SU-DHL-6 (cell line): ENCODE results near the gene MASP1.

Source experiments
- EZH2phosphoT487 ChIP-seq: fragments of 200-600 bp; sonication (generic), shearing (Covaris generic); conservative IDR thresholded peaks from 2 replicates; pipeline ENCODE4 v1.6.1; 2018; ENCODE audit warnings: mild to moderate bottlenecking, antibody characterized with exemption, low read length, moderate library complexity, mixed read lengths
- TF ChIP-seq, protein P1 (sequence below): fragments of 200-600 bp; sonication (generic); IDR thresholded peaks from one replicate; pipeline ENCODE4 v1.5.1; 2017; ENCODE audit warnings: antibody characterized with exemption, mild to moderate bottlenecking, low read length, moderate library complexity; ENCODE audit not compliant: insufficient read depth, poor library complexity, severe bottlenecking

GRCh38 chr3:187247398-187247797 is 44.1 kb downstream of the MASP1 start:
- TF ChIP-seq, protein P1, sequence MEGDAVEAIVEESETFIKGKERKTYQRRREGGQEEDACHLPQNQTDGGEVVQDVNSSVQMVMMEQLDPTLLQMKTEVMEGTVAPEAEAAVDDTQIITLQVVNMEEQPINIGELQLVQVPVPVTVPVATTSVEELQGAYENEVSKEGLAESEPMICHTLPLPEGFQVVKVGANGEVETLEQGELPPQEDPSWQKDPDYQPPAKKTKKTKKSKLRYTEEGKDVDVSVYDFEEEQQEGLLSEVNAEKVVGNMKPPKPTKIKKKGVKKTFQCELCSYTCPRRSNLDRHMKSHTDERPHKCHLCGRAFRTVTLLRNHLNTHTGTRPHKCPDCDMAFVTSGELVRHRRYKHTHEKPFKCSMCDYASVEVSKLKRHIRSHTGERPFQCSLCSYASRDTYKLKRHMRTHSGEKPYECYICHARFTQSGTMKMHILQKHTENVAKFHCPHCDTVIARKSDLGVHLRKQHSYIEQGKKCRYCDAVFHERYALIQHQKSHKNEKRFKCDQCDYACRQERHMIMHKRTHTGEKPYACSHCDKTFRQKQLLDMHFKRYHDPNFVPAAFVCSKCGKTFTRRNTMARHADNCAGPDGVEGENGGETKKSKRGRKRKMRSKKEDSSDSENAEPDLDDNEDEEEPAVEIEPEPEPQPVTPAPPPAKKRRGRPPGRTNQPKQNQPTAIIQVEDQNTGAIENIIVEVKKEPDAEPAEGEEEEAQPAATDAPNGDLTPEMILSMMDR = no peak
- TF ChIP-seq EZH2phosphoT487 = no peak
